ENCODE results near the gene TMPRSS7. TPM values are rescaled to one million over a fixed set of nuclear protein-coding genes. Genes with fewer than 3 reads are reported as not detected.
A peak's percentile ranks its signal among the peaks of the same experiment; 100 is the strongest.

The TMPRSS7 gene
- total and polyA plus RNA-seq, 2 of the 8 experiments (the other 6 are each of a cell fraction or from before 2014, with no cell fraction given), result not detected

DNA sequence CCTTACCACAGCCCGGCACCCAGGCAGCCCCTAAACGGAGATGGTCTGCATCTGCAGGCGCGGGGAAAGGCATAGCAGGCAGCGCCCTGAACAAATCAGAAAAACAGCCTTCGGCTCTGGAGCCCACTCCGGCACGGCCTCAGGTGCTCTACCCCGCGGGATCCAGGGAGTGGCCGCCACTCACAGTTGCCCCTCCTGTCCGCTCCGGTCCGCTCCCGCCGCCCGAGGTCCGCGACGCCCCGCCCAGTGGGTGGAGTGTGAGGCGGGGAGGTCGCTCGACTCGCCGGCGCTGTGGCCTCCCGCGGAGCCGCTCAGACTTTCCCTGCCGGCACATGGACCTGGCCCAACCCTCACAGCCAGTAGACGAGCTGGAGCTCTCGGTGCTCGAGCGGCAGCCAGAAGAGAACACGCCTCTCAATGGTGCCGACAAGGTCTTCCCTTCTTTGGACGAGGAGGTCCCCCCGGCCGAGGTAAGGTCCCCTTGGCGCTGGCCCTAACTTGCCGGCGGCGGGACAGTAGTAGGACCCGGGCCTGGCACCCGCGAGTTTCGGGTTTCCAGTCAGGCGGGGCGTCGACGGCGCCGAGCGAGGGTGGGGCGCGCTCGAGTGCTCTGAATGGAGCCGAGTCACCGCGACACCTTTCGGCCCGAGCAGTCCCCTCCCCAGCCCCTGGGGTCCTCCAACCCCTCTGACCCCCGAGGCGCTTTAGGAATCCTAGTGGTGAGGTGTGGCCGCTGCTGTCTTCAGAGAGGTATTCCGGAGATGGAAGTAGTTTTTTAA, 51.7 kb downstream of the TMPRSS7 start, which contains the start of gene C3orf52:
Gene C3orf52 (plus strand): TSS at position 314 of the 779 bp plus-strand sequence. CDS start 19 bp downstream, at position 333.
- Histone ChIP-seq H4K91ac (replicated peaks; ENCODE audit: insufficient read length, low read length) (peak within 1 kb of the TSS; percentile 18), H3K4me1 (replicated peaks in 1 of 4; ENCODE audit: control insufficient read depth in 3 of 4, insufficient read depth in 4 of 4, low read length in 3 of 4) (peaks cover 0 to 8% (median 6%) of the 10 kb centered on the region in 4 experiments; a peak in 5 of 7 replicates), H4K5ac (ENCODE audit: insufficient read length, low read depth, low read length) (peak within 1 kb of the TSS; percentile 87), H3K23ac (ENCODE audit: insufficient read length) (no peak within 1 kb of the TSS), H3K4ac (replicated peaks; ENCODE audit: insufficient read length, low read depth, low read length) (no peak within 1 kb of the TSS), H2AFZ (ENCODE audit: low read length) (peak within 1 kb of the TSS; percentile 97), H3K9me3 (ENCODE audit: insufficient read depth in 2 of 2, low read depth in 1 of 2, low read length in 1 of 2) (no peaks in the 10 kb centered on the region), H3K18ac (ENCODE audit: extremely low read depth, low read length) (peak within 1 kb of the TSS; percentile 29; the same call in 1 of the 2 replicates), H4K20me1 (replicated peaks in 1 of 2; ENCODE audit: control insufficient read depth in 1 of 2, insufficient read depth in 2 of 2, low read length in 2 of 2) (no peaks in the 10 kb centered on the region), H2BK12ac (ENCODE audit: low read depth, low read length) (peak within 1 kb of the TSS; percentile 82), H3K79me1 (ENCODE audit: low read depth, low read length) (no peaks in the 10 kb centered on the region), H3K23me2 (ENCODE audit: low read depth, low read length) (peaks cover 7% of the 10 kb centered on the region), H2BK5ac (ENCODE audit: low read depth, low read length) (peak within 1 kb of the TSS; percentile 76; the same call in 1 of the 2 replicates), H3K14ac (ENCODE audit: insufficient read length) (no peak within 1 kb of the TSS), H3K36me3 (ENCODE audit: control insufficient read depth in 2 of 4, insufficient read depth in 4 of 4, low read length in 3 of 4) (no peaks in the 10 kb centered on the region), H3K79me2 (ENCODE audit: control insufficient read depth in 1 of 2, insufficient read depth in 2 of 2, low read length in 2 of 2) (peaks cover 0 to 19% of the 10 kb centered on the region in 2 experiments; a peak in 2 of 4 replicates), H3K27ac (ENCODE audit: low read depth, low read length) (peak within 1 kb of the TSS; percentile 33; the same call in 1 of the 2 replicates), H4K8ac (ENCODE audit: extremely low read depth, insufficient read depth, low read length) (peak within 1 kb of the TSS; percentile 88; the same call in 1 of the 2 replicates), H2BK15ac (ENCODE audit: low read length) (0 out of 2 replicates have a peak within 1 kb of the TSS, but pooled peaks have one; percentile 61), H3K56ac (replicated peaks; ENCODE audit: insufficient read length, low read depth, low read length) (peak within 1 kb of the TSS; percentile 39), H3K27me3 (replicated peaks in 1 of 4; ENCODE audit: control insufficient read depth in 3 of 4, extremely low read depth in 1 of 4, insufficient read depth in 3 of 4, low read length in 3 of 4) (peaks cover 0 to 12% (median 7%) of the 10 kb centered on the region in 4 experiments; a peak in 3 of 7 replicates), H3K9ac (replicated peaks in 1 of 4; ENCODE audit: extremely low read depth in 1 of 4, low read depth in 3 of 4, low read length in 3 of 4) (peak within 1 kb of the TSS; percentile 34 to 70 (median 60)), H2BK20ac (ENCODE audit: low read length) (no peak within 1 kb of the TSS), H3K4me3 (ENCODE audit: extremely low read depth in 1 of 4, insufficient read depth in 2 of 4, low read depth in 3 of 4, low read length in 4 of 4) (peak within 1 kb of the TSS; percentile 55 to 82 (median 74)), H2BK120ac (replicated peaks; ENCODE audit: low read depth, low read length) (no peak within 1 kb of the TSS), H2AK5ac (ENCODE audit: low read depth, low read length) (no peak within 1 kb of the TSS), H3K4me2 (ENCODE audit: insufficient read depth in 1 of 2, low read depth in 2 of 2, low read length in 2 of 2) (peak within 1 kb of the TSS; percentile 80 to 84)
- no peak for FAIRE-seq
- POLR2A ChIA-PET (ENCODE audit: partially characterized antibody), result interaction anchor here (0.9 kb wide), 1 partner anchor 107 kb away, joined by 3 read pairs; the partner anchor contains the start of gene ABHD10
- 1% methylated on average over 38 of the region's 67 CpGs; no CpG with 5 or more reads in 1 of the 2 experiments for WGBS, 2 experiments (ENCODE audit: extremely low coverage in 1 of 2, insufficient coverage in 1 of 2, insufficient read length in 1 of 2, insufficient replicate concordance in 2 of 2, low coverage in 1 of 2, low lambda C conversion rate in 2 of 2, missing lambda C conversion rate in 1 of 2)
- CTCF ChIA-PET (ENCODE audit: partially characterized antibody), result interaction anchor here (1.2 to 2.3 kb wide), 3 partner anchors 21 to 43 kb away, joined by 4 to 8 read pairs (median 7); no protein-coding TSS in a partner anchor
- DNase-seq (ENCODE audit: low read depth in 1 of 2, low spot score in 2 of 2), result peak; percentile 61 to 95
- TF ChIP-seq, protein P1, sequence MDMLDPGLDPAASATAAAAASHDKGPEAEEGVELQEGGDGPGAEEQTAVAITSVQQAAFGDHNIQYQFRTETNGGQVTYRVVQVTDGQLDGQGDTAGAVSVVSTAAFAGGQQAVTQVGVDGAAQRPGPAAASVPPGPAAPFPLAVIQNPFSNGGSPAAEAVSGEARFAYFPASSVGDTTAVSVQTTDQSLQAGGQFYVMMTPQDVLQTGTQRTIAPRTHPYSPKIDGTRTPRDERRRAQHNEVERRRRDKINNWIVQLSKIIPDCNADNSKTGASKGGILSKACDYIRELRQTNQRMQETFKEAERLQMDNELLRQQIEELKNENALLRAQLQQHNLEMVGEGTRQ (IDR thresholded peaks at IDR 0.05; ENCODE audit: low read length), result no peak
- TF ChIP-seq ASH2L (IDR thresholded peaks at IDR 0.05; ENCODE audit: low read length), result peak; percentile 97
- peak; percentile 73 for TF ChIP-seq PHF8 (conservative IDR thresholded peaks at IDR 0.05; ENCODE audit: low read depth, low read length)
- no peak for TF ChIP-seq TAF7 (optimal IDR thresholded peaks at IDR 0.05; ENCODE audit: borderline replicate concordance, low read depth, low read length)
- TF ChIP-seq SP4 (IDR thresholded peaks at IDR 0.05; ENCODE audit: low read length), result no peak
- TF ChIP-seq, protein P2, sequence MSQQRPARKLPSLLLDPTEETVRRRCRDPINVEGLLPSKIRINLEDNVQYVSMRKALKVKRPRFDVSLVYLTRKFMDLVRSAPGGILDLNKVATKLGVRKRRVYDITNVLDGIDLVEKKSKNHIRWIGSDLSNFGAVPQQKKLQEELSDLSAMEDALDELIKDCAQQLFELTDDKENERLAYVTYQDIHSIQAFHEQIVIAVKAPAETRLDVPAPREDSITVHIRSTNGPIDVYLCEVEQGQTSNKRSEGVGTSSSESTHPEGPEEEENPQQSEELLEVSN (IDR thresholded peaks at IDR 0.05), result peak; percentile 90
- TF ChIP-seq CBX5 (IDR thresholded peaks at IDR 0.05; ENCODE audit: low read depth, low read length), result no peak
- TF ChIP-seq ZNF274 (IDR thresholded peaks at IDR 0.05; ENCODE audit: borderline replicate concordance, extremely low read depth, low read length), result no peak
- TF ChIP-seq FOSL1 (IDR thresholded peaks at IDR 0.05; ENCODE audit: insufficient read depth, low read depth, low read length), result no peak
